Activated CD4-positive, alpha-beta T cell treated with anti-CD3 and anti-CD28 coated beads, Interleukin-2, amount 10 ng/mL, durations not matched to agents 7 days and 5 days (primary cell): ENCODE results near the gene CSAD. TPM values are rescaled to one million over a fixed set of nuclear protein-coding genes. Genes with fewer than 3 reads are reported as not detected.
"Not testable (repeated sequence)": the region's sequence is repeated elsewhere in the genome, so short reads cannot be mapped to it uniquely, and the experiment has no call there.

ENCODE experiments used
- CTCF ChIA-PET: fragments of 350-600 bp; sonication (Branson Sonifier 250); formaldehyde crosslinking; loops from one replicate; lab custom pipeline; 2021; ENCODE audit warnings: antibody characterized with exemption; lab: Charles Lee
- POLR2A ChIA-PET: fragments of 350-600 bp; sonication (Branson Sonifier 250); formaldehyde crosslinking; loops from one replicate; lab custom pipeline; 2021; ENCODE audit warnings: antibody characterized with exemption; lab: Charles Lee
- DNase-seq: peaks from one replicate; pipeline ENCODE4 v3.0.0-alpha.2; 2020
- H3K27ac Mint-ChIP-seq: one replicate; pipeline ENCODE4 v1.8.0; 2021; ENCODE audit warnings: mild to moderate bottlenecking, moderate library complexity, mixed read lengths
- H3K27me3 Mint-ChIP-seq: one replicate; pipeline ENCODE4 v1.8.0; 2021; ENCODE audit warnings: mixed read lengths
- H3K36me3 Mint-ChIP-seq: one replicate; pipeline ENCODE4 v1.8.0; 2021; ENCODE audit warnings: low read depth, mixed read lengths
- H3K4me1 Mint-ChIP-seq: one replicate; pipeline ENCODE4 v1.8.0; 2021; ENCODE audit warnings: mixed read lengths
- H3K4me3 Mint-ChIP-seq: one replicate; pipeline ENCODE4 v1.8.0; 2021; ENCODE audit warnings: mild to moderate bottlenecking, moderate library complexity, mixed read lengths
- H3K9me3 Mint-ChIP-seq: one replicate; pipeline ENCODE4 v1.8.0; 2021; ENCODE audit warnings: mixed read lengths
- total RNA-seq, 2 experiments: library from RNA; stranded (reverse); gene quantifications; one replicate each; pipeline ENCODE4 v1.2.3, GENCODE V29; 2021

CSAD gene
- total RNA-seq, 2 experiments from 2014 or later: 33.3 to 34.7 TPM

GRCh38 chr12:53185582-53186153, 4.9 kb upstream of the CSAD start:
- DNase-seq: no peak
- ChIA-PET CTCF (interaction anchor here (0.6 to 9.7 kb wide), 5 partner anchors 12 to 294 kb away, joined by 3 to 71 read pairs (median 4); partner anchors contain the start of gene AAAS), POLR2A (no interaction called here)
- no peaks in the 10 kb centered on the region for H3K27me3 Mint-ChIP-seq
- no peak overlapping the region for H3K27ac Mint-ChIP-seq
- peaks cover 77% of the 10 kb centered on the region for H3K36me3 Mint-ChIP-seq
- H3K4me3 Mint-ChIP-seq: no peak overlapping the region
- H3K9me3 Mint-ChIP-seq: no peaks in the 10 kb centered on the region
- peaks cover 54% of the 10 kb centered on the region for H3K4me1 Mint-ChIP-seq

- CTCF ChIA-PET: interaction anchor here (0.6 to 9.7 kb wide), 4 partner anchors 13 to 295 kb away, joined by 3 to 71 read pairs (median 4); no protein-coding TSS in a partner anchor
- Mint-ChIP-seq H3K27me3 (no peaks in the 10 kb centered on the region), H3K9me3 (no peaks in the 10 kb centered on the region), H3K4me3 (no peak overlapping the region), H3K4me1 (peaks cover 52% of the 10 kb centered on the region), H3K27ac (peak overlapping the region; percentile 76), H3K36me3 (peaks cover 75% of the 10 kb centered on the region)
- POLR2A ChIA-PET: no interaction called here
- no peak for DNase-seq
These were observed 4.1 kb upstream of the CSAD start for GRCh38 chr12:53184828-53185227.

- Mint-ChIP-seq H3K36me3 (peaks cover 66% of the 10 kb centered on the region), H3K9me3 (no peaks in the 10 kb centered on the region), H3K27me3 (no peaks in the 10 kb centered on the region), H3K27ac (no peak overlapping the region), H3K4me3 (peak overlapping the region; percentile 84), H3K4me1 (peaks cover 58% of the 10 kb centered on the region)
- no peak for DNase-seq
- CTCF ChIA-PET: interaction anchor here (1.2 to 4.2 kb wide), 5 partner anchors 14 to 139 kb away, joined by 4 to 21 read pairs (median 6); partner anchors contain the start of genes AAAS and ESPL1
- POLR2A ChIA-PET: no interaction called here
These were observed 2.2 kb upstream of the CSAD start for GRCh38 chr12:53182903-53183302.

GRCh38 chr12:53181935-53182334, 1.2 kb upstream of the CSAD start:
- Mint-ChIP-seq H3K27ac (peak overlapping the region; percentile 82), H3K4me3 (peak overlapping the region; percentile 84), H3K36me3 (peaks cover 56% of the 10 kb centered on the region), H3K9me3 (no peaks in the 10 kb centered on the region), H3K4me1 (peaks cover 60% of the 10 kb centered on the region), H3K27me3 (no peaks in the 10 kb centered on the region)
- ChIA-PET POLR2A (no interaction called here), CTCF (interaction anchor here (0.6 to 4.2 kb wide), 10 partner anchors 8 to 302 kb away, joined by 3 to 21 read pairs (median 5); partner anchors contain the start of genes AAAS and PFDN5)
- DNase-seq: no peak

GRCh38 chr12:53180931-53181645, 363 bp upstream of the CSAD start:
- Mint-ChIP-seq H3K27ac (peak overlapping the region; percentile 95), H3K4me1 (peaks cover 60% of the 10 kb centered on the region), H3K9me3 (no peaks in the 10 kb centered on the region), H3K36me3 (peaks cover 47% of the 10 kb centered on the region), H3K4me3 (peak overlapping the region; percentile 84), H3K27me3 (no peaks in the 10 kb centered on the region)
- ChIA-PET CTCF (interaction anchor here (0.5 to 4.4 kb wide), 18 partner anchors 8 to 301 kb away, joined by 3 to 33 read pairs (median 4); partner anchors contain the start of genes AAAS, ESPL1 and PFDN5), POLR2A (interaction anchor here (1.5 kb wide), 1 partner anchor 21 kb away, joined by 5 read pairs; no protein-coding TSS in a partner anchor)
- no peak for DNase-seq

GRCh38 chr12:53179687-53180219, 972 bp downstream of the CSAD start:
- peak overlapping the region; percentile 95 for H3K27ac Mint-ChIP-seq
- H3K9me3 Mint-ChIP-seq: no peaks in the 10 kb centered on the region
- H3K4me1 Mint-ChIP-seq: peaks cover 59% of the 10 kb centered on the region
- POLR2A ChIA-PET: interaction anchor here (0.8 kb wide), 1 partner anchor 19 kb away, joined by 4 read pairs; no protein-coding TSS in a partner anchor
- no peak for DNase-seq
- H3K4me3 Mint-ChIP-seq: peak overlapping the region; percentile 84
- CTCF ChIA-PET: interaction anchor here (0.6 to 4.4 kb wide), 10 partner anchors 17 to 161 kb away, joined by 3 to 33 read pairs (median 4); partner anchors contain the start of genes AAAS and PFDN5
- no peaks in the 10 kb centered on the region for H3K27me3 Mint-ChIP-seq
- H3K36me3 Mint-ChIP-seq: peaks cover 36% of the 10 kb centered on the region

- H3K9me3 Mint-ChIP-seq, DNase-seq, H3K27me3 Mint-ChIP-seq, POLR2A ChIA-PET: not testable (repeated sequence)
- CTCF ChIA-PET: interaction anchor here (0.6 to 4.4 kb wide), 6 partner anchors 18 to 311 kb away, joined by 3 to 33 read pairs (median 4); partner anchors contain the start of gene AAAS
- Mint-ChIP-seq H3K27ac (peak overlapping the region; percentile 95), H3K4me3 (peak overlapping the region; percentile 84), H3K4me1 (peaks cover 52% of the 10 kb centered on the region), H3K36me3 (peaks cover 28% of the 10 kb centered on the region)
These were observed 1.9 kb downstream of the CSAD start for GRCh38 chr12:53178803-53179202.

GRCh38 chr12:53177447-53177846, 3.3 kb downstream of the CSAD start:
- CTCF ChIA-PET: interaction anchor here (0.7 to 4.4 kb wide), 5 partner anchors 13 to 144 kb away, joined by 3 to 33 read pairs (median 3); no protein-coding TSS in a partner anchor
- Mint-ChIP-seq H3K36me3 (peaks cover 16% of the 10 kb centered on the region), H3K4me1 (peaks cover 41% of the 10 kb centered on the region)
- H3K9me3 Mint-ChIP-seq, H3K27ac Mint-ChIP-seq, POLR2A ChIA-PET, H3K4me3 Mint-ChIP-seq, DNase-seq, H3K27me3 Mint-ChIP-seq: not testable (repeated sequence)

- H3K4me1 Mint-ChIP-seq: peaks cover 34% of the 10 kb centered on the region
- H3K36me3 Mint-ChIP-seq: peaks cover 9% of the 10 kb centered on the region
- no peaks in the 10 kb centered on the region for H3K27me3 Mint-ChIP-seq
- no peak for DNase-seq
- no peak overlapping the region for H3K4me3 Mint-ChIP-seq
- POLR2A ChIA-PET: no interaction called here
- no peak overlapping the region for H3K27ac Mint-ChIP-seq
- CTCF ChIA-PET: interaction anchor here (0.7 to 1.9 kb wide), 4 partner anchors 17 to 144 kb away, joined by 3 to 9 read pairs (median 3); no protein-coding TSS in a partner anchor
- H3K9me3 Mint-ChIP-seq: no peaks in the 10 kb centered on the region
These were observed 4.0 kb downstream of the CSAD start for GRCh38 chr12:53176750-53177149.

GRCh38 chr12:53174881-53175491, 5.7 kb downstream of the CSAD start:
- Mint-ChIP-seq H3K27me3 (no peaks in the 10 kb centered on the region), H3K4me3 (no peak overlapping the region), H3K9me3 (no peaks in the 10 kb centered on the region), H3K4me1 (peaks cover 26% of the 10 kb centered on the region), H3K27ac (no peak overlapping the region), H3K36me3 (peaks cover 2% of the 10 kb centered on the region)
- ChIA-PET CTCF (interaction anchor here (1.8 to 1.9 kb wide), 2 partner anchors 16 to 93 kb away, joined by 5 to 9 read pairs; partner anchors contain the start of gene ESPL1), POLR2A (no interaction called here)
- no peak for DNase-seq

- no peak overlapping the region for H3K27ac Mint-ChIP-seq
- H3K4me1 Mint-ChIP-seq: peaks cover 13% of the 10 kb centered on the region
- no peaks in the 10 kb centered on the region for H3K9me3 Mint-ChIP-seq
- ChIA-PET CTCF (interaction anchor here (1.4 to 3.2 kb wide), 3 partner anchors 8 to 94 kb away, joined by 4 to 29 read pairs (median 5); partner anchors contain the start of genes CSAD and ESPL1), POLR2A (no interaction called here)
- H3K27me3 Mint-ChIP-seq: no peaks in the 10 kb centered on the region
- H3K4me3 Mint-ChIP-seq: no peak overlapping the region
- no peak for DNase-seq
- H3K36me3 Mint-ChIP-seq: peaks cover 2% of the 10 kb centered on the region
These were observed 7.5 kb downstream of the CSAD start for GRCh38 chr12:53173085-53173715.
